Measurements from ENCODE around the gene TEKT2. TPM values are rescaled to one million over a fixed set of nuclear protein-coding genes. Genes with fewer than 3 reads are reported as not detected.
A peak's percentile ranks its signal among the peaks of the same experiment; 100 is the strongest.

Gene TEKT2
- total and polyA plus RNA-seq, 2 of the 8 experiments (the other 6 are each of a cell fraction or from before 2014, with no cell fraction given) = 1.6 to 1.7 TPM

GRCh38 chr1:36096500-36097432 is 12.9 kb downstream of the TEKT2 start:
- Histone ChIP-seq H2AFZ (ENCODE audit: low read length) (no peak overlapping the region), H4K8ac (ENCODE audit: extremely low read depth, insufficient read depth, low read length) (peak overlapping the region; percentile 18; the same call in 1 of the 2 replicates), H3K36me3 (ENCODE audit: control insufficient read depth in 2 of 4, insufficient read depth in 4 of 4, low read length in 3 of 4) (peaks cover 18 to 30% (median 28%) of the 10 kb centered on the region in 4 experiments), H3K4ac (replicated peaks; ENCODE audit: insufficient read length, low read depth, low read length) (no peak overlapping the region), H4K20me1 (replicated peaks in 1 of 2; ENCODE audit: control insufficient read depth in 1 of 2, insufficient read depth in 2 of 2, low read length in 2 of 2) (peaks cover 0 to 5% of the 10 kb centered on the region in 2 experiments), H2AK5ac (ENCODE audit: low read depth, low read length) (no peak overlapping the region), H3K23me2 (ENCODE audit: low read depth, low read length) (no peaks in the 10 kb centered on the region), H3K4me1 (replicated peaks in 1 of 4; ENCODE audit: control insufficient read depth in 3 of 4, insufficient read depth in 4 of 4, low read length in 3 of 4) (peaks cover 0 to 11% (median 7%) of the 10 kb centered on the region in 4 experiments; a peak in 3 of 7 replicates), H3K27ac (ENCODE audit: low read depth, low read length) (peak overlapping the region; percentile 56; the same call in 1 of the 2 replicates), H3K9ac (replicated peaks in 1 of 4; ENCODE audit: extremely low read depth in 1 of 4, low read depth in 3 of 4, low read length in 3 of 4) (no peak overlapping the region; a peak in 1 of 7 replicates), H3K9me3 (ENCODE audit: insufficient read depth in 2 of 2, low read depth in 1 of 2, low read length in 1 of 2) (no peaks in the 10 kb centered on the region), H2BK15ac (ENCODE audit: low read length) (no peak overlapping the region), H3K79me1 (ENCODE audit: low read depth, low read length) (no peaks in the 10 kb centered on the region), H4K5ac (ENCODE audit: insufficient read length, low read depth, low read length) (no peak overlapping the region), H4K91ac (replicated peaks; ENCODE audit: insufficient read length, low read length) (no peak overlapping the region), H2BK120ac (replicated peaks; ENCODE audit: low read depth, low read length) (no peak overlapping the region), H3K79me2 (ENCODE audit: control insufficient read depth in 1 of 2, insufficient read depth in 2 of 2, low read length in 2 of 2) (no peaks in the 10 kb centered on the region), H3K4me3 (ENCODE audit: extremely low read depth in 1 of 4, insufficient read depth in 2 of 4, low read depth in 3 of 4, low read length in 4 of 4) (no peak overlapping the region), H3K56ac (replicated peaks; ENCODE audit: insufficient read length, low read depth, low read length) (no peak overlapping the region), H2BK20ac (ENCODE audit: low read length) (no peak overlapping the region), H2BK12ac (ENCODE audit: low read depth, low read length) (no peak overlapping the region), H3K27me3 (replicated peaks in 1 of 4; ENCODE audit: control insufficient read depth in 3 of 4, extremely low read depth in 1 of 4, insufficient read depth in 3 of 4, low read length in 3 of 4) (0 out of 7 replicates have a peak, but pooled peaks cover 0 to 2% (median 0%) of the 10 kb centered on the region in 4 experiments), H3K18ac (ENCODE audit: extremely low read depth, low read length) (no peak overlapping the region; the same call in 1 of the 2 replicates), H3K4me2 (ENCODE audit: insufficient read depth in 1 of 2, low read depth in 2 of 2, low read length in 2 of 2) (peak overlapping the region in 1 of 2 experiments; percentile 25; a peak in 1 of 4 replicates), H3K23ac (ENCODE audit: insufficient read length) (no peak overlapping the region), H2BK5ac (ENCODE audit: low read depth, low read length) (peak overlapping the region; percentile 40; the same call in 1 of the 2 replicates), H3K14ac (ENCODE audit: insufficient read length) (no peak overlapping the region)
- WGBS, 2 experiments (ENCODE audit: extremely low coverage in 1 of 2, insufficient coverage in 1 of 2, insufficient read length in 1 of 2, insufficient replicate concordance in 2 of 2, low coverage in 1 of 2, low lambda C conversion rate in 2 of 2, missing lambda C conversion rate in 1 of 2) = 72% methylated on average over 16 of the region's 16 CpGs; no CpG with 5 or more reads in 1 of the 2 experiments
- ChIA-PET CTCF (ENCODE audit: partially characterized antibody) (interaction anchor here (0.6 to 32.6 kb wide), 22 partner anchors 9 to 339 kb away, joined by 3 to 738 read pairs (median 4); partner anchors contain the start of genes SH3D21 and TRAPPC3), POLR2A (ENCODE audit: partially characterized antibody) (interaction anchor here (0.6 to 7.8 kb wide), 16 partner anchors 9 to 288 kb away, joined by 3 to 61 read pairs (median 4); partner anchors contain the start of gene TRAPPC3)
- DNase-seq (ENCODE audit: low read depth in 1 of 2, low spot score in 2 of 2) (peak in 1 of 2 experiments; percentile 78), FAIRE-seq (no peak)
- 0 out of 4 replicates have a peak, but pooled peaks of 1 of the 2 experiments have one; percentile 20 for TF ChIP-seq SIN3A (conservative IDR thresholded peaks at IDR 0.05 in 1 of 2, IDR thresholded peaks at IDR 0.05 in 1 of 2; ENCODE audit: low read depth in 1 of 2, low read length in 2 of 2)
- TF ChIP-seq TCF12 (IDR thresholded peaks at IDR 0.05; ENCODE audit: low read depth, low read length) = no peak
- TF ChIP-seq ATF3 (IDR thresholded peaks at IDR 0.05; ENCODE audit: insufficient read depth, low read depth, low read length) = 0 out of 2 replicates have a peak, but pooled peaks have one; percentile 12
- no peak for TF ChIP-seq ZNF274 (IDR thresholded peaks at IDR 0.05; ENCODE audit: borderline replicate concordance, extremely low read depth, low read length)
- TF ChIP-seq GABPA (IDR thresholded peaks at IDR 0.05; ENCODE audit: borderline replicate concordance, insufficient read depth, low read length) = no peak
- no peak for TF ChIP-seq SIRT6 (IDR thresholded peaks at IDR 0.05; ENCODE audit: low read length)
- TF ChIP-seq RAD21 (IDR thresholded peaks at IDR 0.05 in 1 of 2, conservative IDR thresholded peaks at IDR 0.05 in 1 of 2; ENCODE audit: low read depth in 2 of 2, low read length in 2 of 2) = peak; percentile 42 to 59
- no peak for TF ChIP-seq BCL11A (IDR thresholded peaks at IDR 0.05; ENCODE audit: low read depth in 2 of 2, low read length in 2 of 2)
